Measurements from ENCODE around the gene ACBD4.

Gene ACBD4

DNA sequence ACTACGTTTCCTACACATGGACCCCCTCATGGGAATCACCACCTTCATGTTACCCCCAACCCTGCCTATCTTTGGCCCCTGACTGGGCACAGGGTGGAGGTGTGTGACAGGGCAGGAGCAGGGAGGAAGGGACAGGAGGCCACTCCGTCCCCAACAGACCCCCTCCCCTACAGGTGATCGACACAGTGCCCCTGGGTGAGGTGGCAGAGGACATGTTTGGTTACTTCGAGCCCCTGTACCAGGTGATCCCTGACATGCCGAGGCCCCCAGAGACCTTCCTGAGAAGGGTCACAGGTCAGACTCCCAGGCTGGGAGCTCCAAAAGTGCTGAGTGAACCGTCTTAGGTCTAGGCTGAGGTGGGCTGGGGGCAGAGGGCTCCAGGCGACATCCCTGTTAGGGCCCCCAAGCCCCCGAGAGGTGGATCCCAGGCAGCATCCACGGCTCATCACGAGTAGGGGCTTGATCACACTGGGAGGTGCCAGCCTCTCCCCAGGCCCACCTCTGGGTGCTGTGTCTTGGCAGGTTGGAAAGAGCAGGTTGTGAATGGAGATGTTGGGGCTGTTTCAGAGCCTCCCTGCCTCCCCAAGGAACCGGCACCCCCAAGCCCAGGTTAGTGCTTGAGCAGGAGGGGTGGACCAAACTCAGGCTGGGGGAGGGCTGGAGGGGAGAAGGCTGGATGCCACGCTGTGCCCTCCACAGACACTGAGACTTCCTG is 1.5 kb downstream of the ACBD4 start:
- DNase-seq (ENCODE audit: low spot score) = no peak

- DNase-seq (ENCODE audit: low spot score) = no peak
Observed at GRCh38 chr17:45137561-45138305, 2.2 kb downstream of the ACBD4 start.

- no peak for DNase-seq (ENCODE audit: low spot score)
Observed at GRCh38 chr17:45138911-45139532, 3.5 kb downstream of the ACBD4 start.

DNA sequence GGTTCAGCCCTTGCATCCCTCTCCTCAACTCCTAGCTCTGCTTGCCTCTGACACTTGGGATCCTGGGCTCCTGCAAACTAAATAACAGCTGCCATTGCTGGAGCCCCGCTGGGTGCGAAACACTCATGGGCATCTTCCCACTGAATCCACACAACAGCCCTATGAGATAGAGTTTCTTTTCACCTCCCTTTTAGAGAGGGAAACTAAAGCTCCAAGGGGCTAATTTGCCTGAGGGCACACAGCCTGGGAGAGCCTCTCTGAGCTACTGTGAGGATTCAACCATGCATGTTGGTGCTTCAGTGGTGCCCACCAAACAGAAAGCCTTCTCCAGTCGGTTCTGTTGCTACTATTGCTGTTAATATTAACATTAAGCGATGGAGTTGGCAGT is 4.0 kb downstream of the ACBD4 start:
- no peak for DNase-seq (ENCODE audit: low spot score)

GRCh38 chr17:45143094-45143670 is 7.7 kb downstream of the ACBD4 start:
- no peak for DNase-seq (ENCODE audit: low spot score)

DNA sequence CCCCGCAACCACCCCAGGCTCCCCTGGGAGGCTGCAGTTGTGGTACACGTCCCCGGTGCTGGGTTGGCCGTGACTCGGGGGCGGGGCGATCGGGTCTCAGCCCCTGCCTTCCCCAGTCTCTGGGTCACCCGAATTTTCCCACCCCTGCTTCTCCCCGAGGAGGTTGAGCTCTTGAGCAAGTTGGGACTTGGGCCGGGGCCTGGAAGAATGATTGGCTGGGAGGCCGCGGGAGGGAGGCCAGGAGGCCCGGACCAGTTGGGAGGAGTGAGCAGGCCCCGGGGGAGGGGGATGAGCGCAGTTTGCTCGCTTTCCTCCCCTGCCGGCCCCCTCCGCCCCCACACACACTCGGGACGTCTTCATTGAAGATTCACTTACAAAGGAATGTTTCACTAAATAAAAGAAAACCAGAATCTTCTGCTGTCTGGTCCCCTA is 8.3 kb downstream of the ACBD4 start:
- DNase-seq (ENCODE audit: low spot score) = no peak

DNA sequence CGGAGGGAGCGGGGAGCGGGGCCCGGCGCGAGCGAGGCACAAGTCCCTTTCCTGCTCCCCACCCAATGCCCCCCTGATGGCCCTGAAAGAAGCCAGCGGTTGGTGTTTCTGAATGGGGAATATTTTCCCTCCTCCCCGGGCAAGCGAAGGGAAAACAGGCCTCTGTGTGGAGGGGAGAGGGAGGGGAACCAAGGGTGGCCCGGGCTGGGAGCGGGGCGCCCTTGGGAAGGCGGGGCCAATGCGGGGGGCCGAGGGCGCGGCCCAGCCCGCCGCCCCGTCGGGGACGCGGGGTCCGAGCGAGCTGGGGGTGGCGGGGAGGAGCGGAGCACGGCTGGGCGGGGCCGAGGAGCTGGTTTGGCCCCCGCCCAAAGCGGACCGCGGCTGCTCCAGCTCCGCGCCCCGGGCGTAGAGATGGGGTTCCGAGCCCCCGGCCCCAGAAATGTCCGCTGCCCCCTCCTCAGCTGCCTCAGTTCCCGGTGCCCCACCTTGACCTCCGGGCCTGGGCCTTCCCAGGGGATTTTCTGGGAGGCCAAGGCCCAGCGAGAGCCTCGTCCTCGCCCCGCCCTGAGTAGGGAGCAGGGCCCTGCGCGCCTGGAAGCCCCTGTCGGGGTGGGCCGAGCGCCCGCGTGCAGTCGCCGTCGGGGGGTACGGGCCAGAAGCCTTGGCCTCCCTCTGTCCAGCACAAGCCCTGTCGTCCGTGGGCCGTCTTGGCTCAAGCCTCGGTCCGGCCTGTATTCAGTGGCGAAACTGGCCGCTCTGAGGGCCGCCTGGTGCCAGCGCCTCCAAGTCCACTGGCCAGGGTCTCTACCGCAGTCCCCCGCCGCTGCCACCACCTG is 8.9 kb downstream of the ACBD4 start:
- no peak for DNase-seq (ENCODE audit: low spot score)

DNA sequence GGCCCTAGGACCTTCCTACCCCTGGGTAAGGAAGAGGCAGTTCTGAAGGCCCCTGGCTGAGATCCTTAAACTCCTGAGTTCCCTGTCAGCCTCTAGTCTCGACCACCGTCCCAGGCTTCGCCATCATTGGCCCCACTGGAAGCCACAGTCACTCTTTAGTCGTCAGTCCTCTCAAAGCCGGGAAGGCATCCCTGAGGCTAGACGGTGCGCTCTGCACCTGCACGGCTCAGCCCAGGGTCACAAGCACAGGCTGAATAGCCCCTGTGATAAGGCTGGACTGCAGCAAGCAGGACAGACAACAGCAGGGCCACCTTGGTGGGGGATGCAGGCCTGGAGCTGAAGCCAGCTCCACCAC is 9.5 kb downstream of the ACBD4 start:
- no peak for DNase-seq (ENCODE audit: low spot score)

DNA sequence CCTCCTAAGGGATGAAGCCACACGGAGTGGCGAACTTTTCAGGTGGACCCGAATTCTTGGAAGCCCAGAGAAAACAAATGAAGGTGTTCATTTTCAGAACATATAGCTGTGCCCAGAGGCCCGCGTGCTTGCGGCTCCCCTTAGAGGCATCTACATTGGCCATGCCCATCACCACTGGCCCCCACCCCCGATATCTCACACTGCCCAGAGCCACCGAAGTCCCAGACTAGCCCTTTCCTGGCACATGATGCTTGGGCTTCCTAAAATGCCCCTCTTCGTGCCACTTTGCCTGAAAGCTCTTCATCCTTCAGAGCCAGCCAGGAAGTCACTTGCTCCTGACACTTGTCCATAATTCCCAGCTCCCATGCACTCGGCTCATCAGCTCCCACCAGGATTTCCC is 10.7 kb downstream of the ACBD4 start:
- no peak for DNase-seq (ENCODE audit: low spot score)

- no peak for DNase-seq (ENCODE audit: low spot score)
Observed at GRCh38 chr17:45146592-45146889, 11.1 kb downstream of the ACBD4 start.

GRCh38 chr17:45146890-45147580 is 11.5 kb downstream of the ACBD4 start:
- DNase-seq (ENCODE audit: low spot score) = no peak

GRCh38 chr17:45147581-45148182 is 12.2 kb downstream of the ACBD4 start:
- peak; percentile 89 for DNase-seq (ENCODE audit: low spot score)

GRCh38 chr17:45148183-45149036 is 12.9 kb downstream of the ACBD4 start, which contains the start of gene HEXIM1:
Gene HEXIM1, plus strand, starts transcription at chr17:45148475. Its CDS starts 716 bp downstream, at chr17:45149191.
- DNase-seq (ENCODE audit: low spot score) = peak; percentile 99

DNA sequence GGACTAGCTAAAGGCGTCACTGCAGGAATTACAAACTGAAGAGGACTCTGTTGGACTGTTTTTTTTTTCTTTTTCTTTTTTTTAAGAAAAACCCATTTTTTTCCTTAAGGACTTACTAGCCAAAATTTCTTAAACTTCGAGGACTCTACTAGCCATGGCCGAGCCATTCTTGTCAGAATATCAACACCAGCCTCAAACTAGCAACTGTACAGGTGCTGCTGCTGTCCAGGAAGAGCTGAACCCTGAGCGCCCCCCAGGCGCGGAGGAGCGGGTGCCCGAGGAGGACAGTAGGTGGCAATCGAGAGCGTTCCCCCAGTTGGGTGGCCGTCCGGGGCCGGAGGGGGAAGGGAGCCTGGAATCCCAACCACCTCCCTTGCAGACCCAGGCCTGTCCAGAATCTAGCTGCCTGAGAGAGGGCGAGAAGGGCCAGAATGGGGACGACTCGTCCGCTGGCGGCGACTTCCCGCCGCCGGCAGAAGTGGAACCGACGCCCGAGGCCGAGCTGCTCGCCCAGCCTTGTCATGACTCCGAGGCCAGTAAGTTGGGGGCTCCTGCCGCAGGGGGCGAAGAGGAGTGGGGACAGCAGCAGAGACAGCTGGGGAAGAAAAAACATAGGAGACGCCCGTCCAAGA is 13.7 kb downstream of the ACBD4 start:
- DNase-seq (ENCODE audit: low spot score) = peak; percentile 70

- peak; percentile 24 for DNase-seq (ENCODE audit: low spot score)
Observed at GRCh38 chr17:45149669-45150664, 14.5 kb downstream of the ACBD4 start.

DNA sequence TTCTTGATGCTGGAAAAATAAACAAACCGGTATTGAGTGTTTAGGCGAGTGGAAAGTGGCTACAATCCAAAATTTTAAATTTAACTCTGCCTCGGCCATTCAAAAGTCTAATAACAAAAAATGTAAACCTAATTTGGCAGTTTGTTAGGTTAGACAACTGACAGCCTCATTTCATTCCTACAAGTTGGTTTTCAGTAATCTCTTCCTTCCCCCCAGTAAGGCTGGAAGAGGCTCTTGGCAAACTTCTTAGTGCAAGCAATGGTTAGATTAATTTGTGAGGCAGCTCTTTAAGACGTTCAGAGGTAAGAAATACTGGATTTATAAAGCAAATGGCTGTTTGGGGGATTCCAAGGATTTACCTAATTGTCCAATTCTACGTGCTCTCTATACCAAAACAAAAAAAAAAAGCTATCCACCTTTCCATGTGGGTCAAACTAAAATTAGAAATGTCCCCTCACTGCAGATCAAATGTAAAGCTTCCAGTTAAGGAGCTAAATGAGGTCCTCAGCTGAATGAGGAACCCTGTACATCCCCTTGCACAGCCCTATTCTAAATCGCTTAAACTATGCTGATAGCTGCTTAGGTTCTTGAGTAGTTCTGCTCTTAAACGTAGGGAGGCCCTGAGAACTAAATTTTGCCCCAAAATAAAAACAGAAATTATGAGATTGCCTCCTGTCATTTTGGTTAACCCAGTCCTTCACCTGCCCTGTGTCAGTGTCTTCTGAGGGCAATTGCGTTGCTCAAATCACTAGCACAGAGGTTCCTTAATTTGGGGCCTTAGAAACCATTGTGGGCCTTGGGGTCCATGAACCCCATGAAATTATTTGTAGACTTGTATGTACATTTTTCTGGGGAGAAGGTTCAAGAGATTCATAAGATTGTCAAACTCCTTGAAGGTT is 15.7 kb downstream of the ACBD4 start:
- DNase-seq (ENCODE audit: low spot score) = no peak

GRCh38 chr17:45155029-45155428 is 19.5 kb downstream of the ACBD4 start:
- peak; percentile 30 for DNase-seq (ENCODE audit: low spot score)
